Liver (tissue), 9 donors: ENCODE results near the gene C1orf21. TPM values are rescaled to one million over a fixed set of nuclear protein-coding genes. Genes with fewer than 3 reads are reported as not detected.

Experiments used
- DNase-seq: peaks from one replicate; pipeline ENCODE4 v3.0.0-alpha.2; 2017; ENCODE audit warnings: low spot score
- H3K27ac ChIP-seq, 2 donors: one replicate each; pipeline ENCODE4 v1.7.0; 2013; ENCODE audit warnings: inconsistent platforms in 2 of 2, low read length in 2 of 2, control low read depth in 1 of 2, low read depth in 1 of 2, mild to moderate bottlenecking in 1 of 2
- H3K27me3 ChIP-seq, 4 donors: one replicate each; pipeline versions ENCODE4 v1.6.1 to v1.7.0; 2013; ENCODE audit warnings: low read length in 3 of 4, inconsistent platforms in 1 of 4, mild to moderate bottlenecking in 1 of 4, moderate library complexity in 1 of 4; ENCODE audit not compliant: control insufficient read depth in 4 of 4, insufficient read depth in 4 of 4
- H3K36me3 ChIP-seq, 4 donors: one replicate each; pipeline versions ENCODE4 v1.6.1 to v1.7.0; 2013; ENCODE audit warnings: low read length in 3 of 4, mild to moderate bottlenecking in 3 of 4, low read depth in 1 of 4, moderate library complexity in 1 of 4; ENCODE audit not compliant: control insufficient read depth in 4 of 4, insufficient read depth in 3 of 4
- H3K4me1 ChIP-seq, 4 donors: one replicate each; pipeline versions ENCODE4 v1.6.1 to v1.7.0; 2013; ENCODE audit warnings: low read length in 3 of 4, mild to moderate bottlenecking in 3 of 4, moderate library complexity in 1 of 4; ENCODE audit not compliant: control insufficient read depth in 4 of 4, insufficient read depth in 4 of 4
- H3K4me3 ChIP-seq, 3 donors: one replicate each; pipeline versions ENCODE4 v1.6.1 to v1.7.0; 2013; ENCODE audit warnings: low read length in 3 of 3, control low read depth in 1 of 3, low read depth in 1 of 3, mild to moderate bottlenecking in 1 of 3
- H3K9ac ChIP-seq, 2 donors: one replicate each; pipeline ENCODE4 v1.7.0; 2013; ENCODE audit warnings: low read length in 2 of 2, mild to moderate bottlenecking in 2 of 2, moderate library complexity in 2 of 2, control low read depth in 1 of 2, low read depth in 1 of 2
- H3K9me3 ChIP-seq, 4 donors: one replicate each; pipeline versions ENCODE4 v1.6.1 to v1.7.0; 2013; ENCODE audit warnings: low read length in 3 of 4; ENCODE audit not compliant: control insufficient read depth in 4 of 4
- EGR1 ChIP-seq, 2 donors: IDR thresholded peaks; 2 replicates each; pipeline ENCODE4 v1.6.1; 2016 to 2018; ENCODE audit warnings: antibody characterized with exemption in 2 of 2, low read depth in 2 of 2
- FOXA1 ChIP-seq: IDR thresholded peaks from 2 replicates; pipeline ENCODE4 v1.6.1; 2016; ENCODE audit warnings: antibody characterized with exemption
- FOXA2 ChIP-seq: IDR thresholded peaks from 2 replicates; pipeline ENCODE4 v1.6.1; 2016; ENCODE audit warnings: antibody characterized with exemption
- GABPA ChIP-seq, 2 donors: IDR thresholded peaks in 1 of 2; conservative IDR thresholded peaks in 1 of 2; 2 replicates each; pipeline ENCODE4 v1.6.1; 2016; ENCODE audit warnings: antibody characterized with exemption in 2 of 2, mild to moderate bottlenecking in 1 of 2, moderate library complexity in 1 of 2
- HNF4A ChIP-seq, 2 donors: conservative IDR thresholded peaks; 2 replicates each; pipeline ENCODE4 v1.6.1; 2016; ENCODE audit warnings: antibody characterized with exemption in 2 of 2, mild to moderate bottlenecking in 2 of 2
- HNF4G ChIP-seq: IDR thresholded peaks from 2 replicates; pipeline ENCODE4 v1.6.1; 2016; ENCODE audit warnings: antibody characterized with exemption
- JUND ChIP-seq, 2 donors: IDR thresholded peaks; 2 replicates each; pipeline ENCODE4 v1.6.1; 2016; ENCODE audit warnings: antibody characterized with exemption in 2 of 2
- MAX ChIP-seq: IDR thresholded peaks from 2 replicates; pipeline ENCODE4 v1.6.1; 2016; ENCODE audit warnings: antibody characterized with exemption
- NR2F2 ChIP-seq: IDR thresholded peaks from 2 replicates; pipeline ENCODE4 v1.6.1; 2016; ENCODE audit warnings: antibody characterized with exemption
- RAD21 ChIP-seq, 2 donors: IDR thresholded peaks; 2 replicates each; pipeline ENCODE4 v1.6.1; 2016; ENCODE audit warnings: antibody characterized with exemption in 2 of 2, mild to moderate bottlenecking in 2 of 2
- RXRA ChIP-seq, 2 donors: IDR thresholded peaks; 2 replicates each; pipeline ENCODE4 v1.6.1; 2017 to 2018; ENCODE audit warnings: antibody characterized with exemption in 2 of 2, mild to moderate bottlenecking in 1 of 2
- SP1 ChIP-seq: IDR thresholded peaks from 2 replicates; pipeline ENCODE4 v1.6.1; 2018; ENCODE audit warnings: antibody characterized with exemption, mild to moderate bottlenecking
- TAF1 ChIP-seq: conservative IDR thresholded peaks from 2 replicates; pipeline ENCODE4 v1.6.1; 2016; ENCODE audit warnings: antibody characterized with exemption, mild to moderate bottlenecking
- YY1 ChIP-seq: IDR thresholded peaks from 2 replicates; pipeline ENCODE4 v1.6.1; 2016; ENCODE audit warnings: antibody characterized with exemption, mild to moderate bottlenecking
- ZBTB33 ChIP-seq: IDR thresholded peaks from 2 replicates; pipeline ENCODE4 v1.6.1; 2016; ENCODE audit warnings: antibody characterized with exemption
- WGBS: extraction: QIAGEN DNeasy Blood & Tissue Kit; methylation state at CpG from one replicate; pipeline ENCODE4 v1.1.7; 2013; 5-methylcytosine and 5-hydroxymethylcytosine counted together
- polyA plus RNA-seq, 2 donors: library from polyadenylated mRNA; stranded (reverse) in 1 of 2; unstranded in 1 of 2; fragments of 200-250 nt in 1 of 2; fragments of >200 nt in 1 of 2; fragmentation: Nextera tagmentation in 1 of 2; extraction: Ambion mirVana in 1 of 2; gene quantifications; one replicate each; pipeline versions ENCODE4 v1.2.1 to v1.2.3, GENCODE V29; 2013 to 2015
- total RNA-seq, 2 donors: library from RNA; depleted of rRNA; stranded (reverse); fragments of >200 nt; gene quantifications; one replicate each; pipeline ENCODE4 v1.2.3, GENCODE V29; 2014
- TF ChIP-seq, protein P1 (sequence below): IDR thresholded peaks from 2 replicates; pipeline ENCODE4 v1.6.1; 2016; ENCODE audit warnings: antibody characterized with exemption
- TF ChIP-seq, protein P2 (sequence below): IDR thresholded peaks from 2 replicates; pipeline ENCODE4 v1.6.1; 2016; ENCODE audit warnings: antibody characterized with exemption, mild to moderate bottlenecking
- TF ChIP-seq, protein P3 (sequence below): fragments of 150-350 bp; IDR thresholded peaks from 2 replicates; pipeline ENCODE4 v1.5.1; 2017; ENCODE audit warnings: improper control_type of control experiment, low read depth, low read length; ENCODE audit not compliant: missing input control
- donor health status: healthy.
- donor health status: healthy.
- donor health status: healthy.
- donor health status: healthy.
- donor health status: healthy.

The C1orf21 gene
- total and polyA plus RNA-seq, 4 donors = 2.3 to 21.3 (median 13.4) TPM

- H3K27me3 ChIP-seq = no peaks in the 10 kb centered on the region
- no peak overlapping the region for H3K4me3 ChIP-seq
- no peak for TF ChIP-seq GABPA (IDR thresholded peaks at IDR 0.05 in 1 of 2, conservative IDR thresholded peaks at IDR 0.05 in 1 of 2)
- no peak for TF ChIP-seq MAX
- no peak for TF ChIP-seq EGR1 (IDR thresholded peaks at IDR 0.05; ENCODE audit: low read depth in 2 of 2)
- TF ChIP-seq RXRA (IDR thresholded peaks at IDR 0.05) = no peak
- TF ChIP-seq, protein P1, sequence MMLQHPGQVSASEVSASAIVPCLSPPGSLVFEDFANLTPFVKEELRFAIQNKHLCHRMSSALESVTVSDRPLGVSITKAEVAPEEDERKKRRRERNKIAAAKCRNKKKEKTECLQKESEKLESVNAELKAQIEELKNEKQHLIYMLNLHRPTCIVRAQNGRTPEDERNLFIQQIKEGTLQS = no peak
- TF ChIP-seq NR2F2 = no peak
- no peak for TF ChIP-seq FOXA1
- TF ChIP-seq SP1 = no peak
- no peak for TF ChIP-seq YY1
- no peak for TF ChIP-seq ZBTB33
- TF ChIP-seq TAF1 = no peak
- TF ChIP-seq, protein P2, sequence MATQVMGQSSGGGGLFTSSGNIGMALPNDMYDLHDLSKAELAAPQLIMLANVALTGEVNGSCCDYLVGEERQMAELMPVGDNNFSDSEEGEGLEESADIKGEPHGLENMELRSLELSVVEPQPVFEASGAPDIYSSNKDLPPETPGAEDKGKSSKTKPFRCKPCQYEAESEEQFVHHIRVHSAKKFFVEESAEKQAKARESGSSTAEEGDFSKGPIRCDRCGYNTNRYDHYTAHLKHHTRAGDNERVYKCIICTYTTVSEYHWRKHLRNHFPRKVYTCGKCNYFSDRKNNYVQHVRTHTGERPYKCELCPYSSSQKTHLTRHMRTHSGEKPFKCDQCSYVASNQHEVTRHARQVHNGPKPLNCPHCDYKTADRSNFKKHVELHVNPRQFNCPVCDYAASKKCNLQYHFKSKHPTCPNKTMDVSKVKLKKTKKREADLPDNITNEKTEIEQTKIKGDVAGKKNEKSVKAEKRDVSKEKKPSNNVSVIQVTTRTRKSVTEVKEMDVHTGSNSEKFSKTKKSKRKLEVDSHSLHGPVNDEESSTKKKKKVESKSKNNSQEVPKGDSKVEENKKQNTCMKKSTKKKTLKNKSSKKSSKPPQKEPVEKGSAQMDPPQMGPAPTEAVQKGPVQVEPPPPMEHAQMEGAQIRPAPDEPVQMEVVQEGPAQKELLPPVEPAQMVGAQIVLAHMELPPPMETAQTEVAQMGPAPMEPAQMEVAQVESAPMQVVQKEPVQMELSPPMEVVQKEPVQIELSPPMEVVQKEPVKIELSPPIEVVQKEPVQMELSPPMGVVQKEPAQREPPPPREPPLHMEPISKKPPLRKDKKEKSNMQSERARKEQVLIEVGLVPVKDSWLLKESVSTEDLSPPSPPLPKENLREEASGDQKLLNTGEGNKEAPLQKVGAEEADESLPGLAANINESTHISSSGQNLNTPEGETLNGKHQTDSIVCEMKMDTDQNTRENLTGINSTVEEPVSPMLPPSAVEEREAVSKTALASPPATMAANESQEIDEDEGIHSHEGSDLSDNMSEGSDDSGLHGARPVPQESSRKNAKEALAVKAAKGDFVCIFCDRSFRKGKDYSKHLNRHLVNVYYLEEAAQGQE = no peak
- TF ChIP-seq, protein P3, sequence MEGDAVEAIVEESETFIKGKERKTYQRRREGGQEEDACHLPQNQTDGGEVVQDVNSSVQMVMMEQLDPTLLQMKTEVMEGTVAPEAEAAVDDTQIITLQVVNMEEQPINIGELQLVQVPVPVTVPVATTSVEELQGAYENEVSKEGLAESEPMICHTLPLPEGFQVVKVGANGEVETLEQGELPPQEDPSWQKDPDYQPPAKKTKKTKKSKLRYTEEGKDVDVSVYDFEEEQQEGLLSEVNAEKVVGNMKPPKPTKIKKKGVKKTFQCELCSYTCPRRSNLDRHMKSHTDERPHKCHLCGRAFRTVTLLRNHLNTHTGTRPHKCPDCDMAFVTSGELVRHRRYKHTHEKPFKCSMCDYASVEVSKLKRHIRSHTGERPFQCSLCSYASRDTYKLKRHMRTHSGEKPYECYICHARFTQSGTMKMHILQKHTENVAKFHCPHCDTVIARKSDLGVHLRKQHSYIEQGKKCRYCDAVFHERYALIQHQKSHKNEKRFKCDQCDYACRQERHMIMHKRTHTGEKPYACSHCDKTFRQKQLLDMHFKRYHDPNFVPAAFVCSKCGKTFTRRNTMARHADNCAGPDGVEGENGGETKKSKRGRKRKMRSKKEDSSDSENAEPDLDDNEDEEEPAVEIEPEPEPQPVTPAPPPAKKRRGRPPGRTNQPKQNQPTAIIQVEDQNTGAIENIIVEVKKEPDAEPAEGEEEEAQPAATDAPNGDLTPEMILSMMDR = no peak
- TF ChIP-seq HNF4A (conservative IDR thresholded peaks at IDR 0.05) = no peak
- no peak for TF ChIP-seq FOXA2
- TF ChIP-seq RAD21 (IDR thresholded peaks at IDR 0.05) = no peak
- TF ChIP-seq JUND (IDR thresholded peaks at IDR 0.05) = no peak
- TF ChIP-seq HNF4G = no peak
- no peak for DNase-seq
- no peak overlapping the region for H3K27ac ChIP-seq
- no peaks in the 10 kb centered on the region for H3K4me1 ChIP-seq
- WGBS = 92% methylated on average over 6 of the region's 6 CpGs
- no peaks in the 10 kb centered on the region for H3K36me3 ChIP-seq
- H3K9ac ChIP-seq = no peak overlapping the region
- H3K9me3 ChIP-seq = no peaks in the 10 kb centered on the region
Observed at GRCh38 chr1:184577319-184577718, 190.5 kb downstream of the C1orf21 start.
